Right lobe of liver (tissue), 6 donors: ENCODE data around the gene PTPRCAP. TPM values are rescaled to one million over a fixed set of nuclear protein-coding genes. Genes with fewer than 3 reads are reported as not detected.

Source experiments
- ATAC-seq, 4 donors: fragments of 200-7000 bp; cut with Tn5 transposase; one replicate each; pipeline ENCODE4 v1.9.1; 2020; ENCODE audit warnings: mild to moderate bottlenecking in 4 of 4, moderate library complexity in 4 of 4
- DNase-seq, 3 donors: peaks; one replicate each; pipeline ENCODE4 v3.0.0-alpha.2; 2020
- H3K27ac ChIP-seq, 3 donors: fragments of 200-600 bp; one replicate each; pipeline ENCODE4 v1.8.0; 2022
- H3K27me3 ChIP-seq, 2 donors: fragments of 200-600 bp; one replicate each; pipeline ENCODE4 v1.8.0; 2022
- H3K36me3 ChIP-seq, 4 donors: fragments of 200-600 bp; sonication (generic) in 1 of 4; one replicate each; pipeline versions ENCODE4 v1.5.1 to v1.8.0; 2017 to 2022; ENCODE audit warnings: control low read depth in 1 of 4
- H3K4me1 ChIP-seq, 4 donors: fragments of 200-600 bp; sonication (generic) in 1 of 4; one replicate each; pipeline versions ENCODE4 v1.5.1 to v1.8.0; 2017 to 2022; ENCODE audit warnings: control low read depth in 1 of 4
- H3K4me3 ChIP-seq, 3 donors: fragments of 200-600 bp; one replicate each; pipeline ENCODE4 v1.8.0; 2022
- H3K9me3 ChIP-seq, 4 donors: fragments of 200-600 bp; sonication (generic) in 1 of 4; one replicate each; pipeline versions ENCODE4 v1.5.1 to v1.8.0; 2017 to 2022; ENCODE audit warnings: control low read depth in 1 of 4
- POLR2A ChIP-seq: fragments of 450-650 bp; IDR thresholded peaks from one replicate; pipeline ENCODE4 v1.6.1; 2017; ENCODE audit warnings: antibody characterized with exemption, mild to moderate bottlenecking
- WGBS: methylation state at CpG from one replicate; pipeline ENCODE4 v1.1.6; 2018; ENCODE audit warnings: low coverage, low lambda C conversion rate; ENCODE audit not compliant: insufficient coverage; ENCODE audit errors: missing lambda C conversion rate; 5-methylcytosine and 5-hydroxymethylcytosine counted together
- intact Hi-C, 2 donors: fragments of 100-400 bp; cut with DNase I; formaldehyde crosslinking; loops; one replicate each; pipeline versions ENCODE4 v1.11.2 to v1.14.1; 2022
- total RNA-seq, 6 experiments: library from RNA; depleted of rRNA in 2 of 6; stranded (reverse); fragments of >200 nt in 2 of 6; fragmentation: NEBNext Ultra II Directional in 3 of 6; extraction: Animal tissue kit (Norgen Biotek cat#: 25700) in 3 of 6; gene quantifications; one replicate each; pipeline versions ENCODE4 v1.1.0 to v1.2.4, GENCODE V29; 2016 to 2023
- TF ChIP-seq, protein P1 (sequence below), 4 donors: fragments of 200-600 bp in 3 of 4; fragments of 450-650 bp in 1 of 4; IDR thresholded peaks; one replicate each; pipeline versions ENCODE4 v1.5.1 to v1.8.0; 2016 to 2022; ENCODE audit warnings: antibody characterized with exemption in 4 of 4, mild to moderate bottlenecking in 2 of 4
- donor health status: DM: no; HTN: yes; CAD: no.
- donor health status: DM: no; HTN: no; CAD: no.
- donor health status: DM: no; HTN: no; CAD: no.
- donor health status: DM: no; HTN: yes; CAD: no.
- donor health status: DM: no; HTN: yes; CAD: no.

The PTPRCAP gene
- total RNA-seq, 6 experiments from 2014 or later = 0.72 to 2.8 (median 2.1) TPM

DNA sequence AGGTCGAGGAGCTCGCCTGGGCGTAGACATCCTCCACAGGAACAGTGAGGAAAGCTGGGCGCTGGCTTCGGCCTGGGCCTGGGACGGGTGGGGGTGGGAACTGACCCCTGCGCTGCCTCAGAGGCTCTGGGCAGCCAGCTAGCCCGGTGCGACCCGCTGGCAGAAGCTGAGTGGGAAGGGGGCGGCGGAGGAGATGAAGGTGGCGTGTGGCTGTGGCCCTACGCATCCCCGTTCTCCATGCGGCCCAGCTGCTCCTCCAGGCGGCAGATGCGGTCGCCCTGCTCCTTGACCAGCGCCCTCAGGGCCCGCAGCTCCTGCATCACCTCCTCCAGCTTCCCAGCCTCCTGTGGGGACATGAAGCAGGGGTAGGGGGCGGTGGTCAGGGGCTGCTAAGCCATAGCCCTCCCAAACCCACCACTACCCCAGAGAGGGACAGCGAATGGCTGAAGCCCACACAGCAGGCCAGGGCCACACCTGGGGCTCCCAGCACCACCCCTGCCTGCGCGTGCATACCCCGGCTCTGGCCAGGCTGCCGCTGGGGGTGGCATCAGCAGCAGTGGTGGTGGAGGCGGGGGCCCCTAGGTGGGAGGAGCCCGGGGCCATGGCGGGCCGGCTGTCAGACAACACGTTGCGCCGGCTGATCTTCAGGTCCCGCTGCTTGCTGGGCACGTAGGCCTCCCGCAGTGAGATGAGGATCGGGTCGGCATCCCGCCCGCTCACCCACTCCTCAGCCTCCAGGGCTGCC lies 848 bp upstream of the PTPRCAP start:
- Histone ChIP-seq H3K36me3 (peaks cover 0 to 27% (median 4%) of the 10 kb centered on the region in 4 donors), H3K4me3 (peak overlapping the region in 2 of 3 donors; percentile 11 to 27), H3K27me3 (no peaks in the 10 kb centered on the region), H3K27ac (no peak overlapping the region), H3K4me1 (peaks cover 0 to 7% (median 0%) of the 10 kb centered on the region in 4 donors), H3K9me3 (no peaks in the 10 kb centered on the region)
- no peak for TF ChIP-seq POLR2A
- TF ChIP-seq, protein P1, sequence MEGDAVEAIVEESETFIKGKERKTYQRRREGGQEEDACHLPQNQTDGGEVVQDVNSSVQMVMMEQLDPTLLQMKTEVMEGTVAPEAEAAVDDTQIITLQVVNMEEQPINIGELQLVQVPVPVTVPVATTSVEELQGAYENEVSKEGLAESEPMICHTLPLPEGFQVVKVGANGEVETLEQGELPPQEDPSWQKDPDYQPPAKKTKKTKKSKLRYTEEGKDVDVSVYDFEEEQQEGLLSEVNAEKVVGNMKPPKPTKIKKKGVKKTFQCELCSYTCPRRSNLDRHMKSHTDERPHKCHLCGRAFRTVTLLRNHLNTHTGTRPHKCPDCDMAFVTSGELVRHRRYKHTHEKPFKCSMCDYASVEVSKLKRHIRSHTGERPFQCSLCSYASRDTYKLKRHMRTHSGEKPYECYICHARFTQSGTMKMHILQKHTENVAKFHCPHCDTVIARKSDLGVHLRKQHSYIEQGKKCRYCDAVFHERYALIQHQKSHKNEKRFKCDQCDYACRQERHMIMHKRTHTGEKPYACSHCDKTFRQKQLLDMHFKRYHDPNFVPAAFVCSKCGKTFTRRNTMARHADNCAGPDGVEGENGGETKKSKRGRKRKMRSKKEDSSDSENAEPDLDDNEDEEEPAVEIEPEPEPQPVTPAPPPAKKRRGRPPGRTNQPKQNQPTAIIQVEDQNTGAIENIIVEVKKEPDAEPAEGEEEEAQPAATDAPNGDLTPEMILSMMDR (IDR thresholded peaks at IDR 0.05) = no peak
- intact Hi-C loops = no loop called here
- ATAC-seq = no peak
- peak in 1 of 3 donors; percentile 61 for DNase-seq
- WGBS = 63% methylated on average over 6 of the region's 41 CpGs

DNA sequence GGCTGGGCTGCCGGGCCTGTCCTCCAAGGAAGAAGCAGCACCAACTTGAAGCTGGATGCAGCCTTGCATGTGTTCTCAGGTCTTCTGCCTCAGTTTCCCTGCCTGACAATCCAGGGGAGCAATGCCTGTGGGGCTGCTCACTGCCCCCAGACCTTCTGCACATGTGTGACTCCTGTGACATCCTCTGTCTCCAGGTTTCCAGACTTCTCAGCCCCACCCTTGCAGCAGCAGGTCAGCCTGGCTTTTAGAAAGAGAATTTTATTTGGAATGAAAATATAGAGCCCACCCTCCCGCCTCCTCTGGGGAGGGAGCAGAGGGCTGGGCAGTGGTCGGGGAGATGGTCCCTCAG lies 301 bp upstream of the PTPRCAP start:
- Histone ChIP-seq H3K27ac (no peak overlapping the region), H3K27me3 (no peaks in the 10 kb centered on the region), H3K4me3 (peak overlapping the region in 2 of 3 donors; percentile 11 to 27), H3K4me1 (peaks cover 0 to 7% (median 0%) of the 10 kb centered on the region in 4 donors), H3K36me3 (peaks cover 0 to 33% (median 8%) of the 10 kb centered on the region in 4 donors), H3K9me3 (no peaks in the 10 kb centered on the region)
- 42% methylated on average over 2 of the region's 3 CpGs for WGBS
- DNase-seq (no peak), ATAC-seq (no peak)
- intact Hi-C loops = no loop called here
- no peak for TF ChIP-seq POLR2A
- TF ChIP-seq, protein P1 (IDR thresholded peaks at IDR 0.05) = no peak

DNA sequence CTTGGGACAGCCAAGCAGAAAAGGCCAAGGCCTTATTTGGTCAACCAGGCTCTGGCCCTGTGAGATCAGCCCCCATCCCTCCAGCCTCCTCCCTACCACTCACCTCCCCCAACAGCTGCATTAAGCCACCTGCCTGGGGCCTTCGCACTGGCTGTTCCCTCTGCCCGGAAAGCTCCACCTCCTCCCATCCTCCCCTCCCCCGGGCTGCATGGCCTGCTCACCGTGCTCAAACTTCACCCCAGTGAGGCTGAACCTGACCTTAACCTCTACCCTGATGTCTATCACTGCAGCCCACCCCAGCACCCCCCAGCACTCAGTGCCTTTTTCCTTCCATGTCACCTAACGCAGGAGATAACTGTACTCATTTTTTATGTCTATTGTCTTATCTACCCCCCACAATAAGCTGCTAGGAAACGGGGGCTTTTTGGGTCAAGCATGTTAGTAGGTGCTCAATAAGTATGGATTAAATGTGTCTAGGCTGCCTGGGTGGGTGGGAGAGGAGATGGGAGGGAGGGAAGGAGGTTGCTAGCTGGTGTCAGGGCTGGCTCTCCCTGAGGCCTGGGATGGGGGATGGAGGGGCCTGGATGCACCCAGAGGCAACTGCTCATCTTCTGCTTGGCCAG lies 912 bp downstream of the PTPRCAP start:
- Histone ChIP-seq H3K4me1 (no peaks in the 10 kb centered on the region), H3K27ac (no peak overlapping the region), H3K27me3 (no peaks in the 10 kb centered on the region), H3K9me3 (no peaks in the 10 kb centered on the region), H3K4me3 (peak overlapping the region in 1 of 3 donors; percentile 27), H3K36me3 (peaks cover 0 to 43% (median 11%) of the 10 kb centered on the region in 4 donors)
- 38% methylated on average over 6 of the region's 6 CpGs for WGBS
- DNase-seq (no peak), ATAC-seq (peak; percentile 3 to 21 (median 14))
- TF ChIP-seq POLR2A = no peak
- TF ChIP-seq, protein P1 (IDR thresholded peaks at IDR 0.05) = no peak
- intact Hi-C loops = no loop called here

DNA sequence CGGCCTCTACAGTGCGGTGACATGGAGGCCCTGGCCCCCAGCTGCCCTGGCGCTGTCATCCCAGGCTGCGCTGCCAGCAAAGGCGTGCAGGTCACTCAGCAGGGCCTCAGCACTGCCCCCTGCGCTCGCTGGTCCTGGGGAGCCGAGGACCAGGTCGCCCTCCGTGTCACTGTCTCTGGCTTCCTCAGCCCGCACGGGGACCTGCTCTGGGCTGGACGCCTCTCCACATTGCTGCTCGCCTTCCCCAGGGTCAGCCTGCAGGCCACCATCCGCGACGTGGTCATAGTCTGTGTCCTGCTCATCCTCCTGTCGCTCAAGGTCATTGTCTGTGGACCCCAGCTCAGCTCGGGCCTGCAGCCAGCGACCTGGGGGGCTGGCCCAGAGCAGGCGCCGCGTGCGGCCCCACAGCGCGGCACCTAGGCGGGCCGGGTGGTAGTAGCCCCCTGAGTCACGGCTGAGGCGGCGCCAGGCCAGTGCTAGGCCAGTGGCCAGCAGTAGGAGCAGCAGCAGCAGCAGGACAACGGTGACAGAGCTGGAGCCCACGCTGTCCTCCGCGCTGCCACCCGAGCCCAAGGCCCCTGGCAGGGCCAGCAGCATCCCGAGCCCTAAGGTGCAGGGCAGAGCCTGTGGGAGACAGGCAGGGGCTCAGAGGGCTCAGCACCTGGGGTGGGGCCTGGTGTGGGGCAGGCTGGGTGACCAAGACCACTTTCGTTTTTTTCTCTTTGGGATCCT lies 1.6 kb downstream of the PTPRCAP start:
- Histone ChIP-seq H3K9me3 (no peaks in the 10 kb centered on the region), H3K36me3 (peaks cover 0 to 47% (median 11%) of the 10 kb centered on the region in 4 donors), H3K27ac (no peak overlapping the region), H3K27me3 (no peaks in the 10 kb centered on the region), H3K4me3 (no peak overlapping the region), H3K4me1 (no peaks in the 10 kb centered on the region)
- TF ChIP-seq, protein P1 (IDR thresholded peaks at IDR 0.05) = no peak
- no peak for TF ChIP-seq POLR2A
- intact Hi-C loops = no loop called here
- DNase-seq (no peak), ATAC-seq (no peak)
- WGBS = 75% methylated on average over 9 of the region's 38 CpGs
